HEK293T (cell line): ENCODE data around the gene NECTIN1.

ENCODE experiments used
- CTCF ChIA-PET: fragments of 350-600 bp; formaldehyde crosslinking; extraction: SDS; loops from one replicate; lab custom pipeline; 2021; ENCODE audit warnings: antibody characterized with exemption, inconsistent platforms; lab: Yijun Ruan, JAX
- POLR2A ChIA-PET: fragments of 350-600 bp; formaldehyde crosslinking; extraction: SDS; loops from one replicate; lab custom pipeline; 2020; ENCODE audit warnings: antibody characterized with exemption, inconsistent platforms; lab: Yijun Ruan, JAX
- DNase-seq: peaks from one replicate; pipeline ENCODE4 v3.0.0; 2012; ENCODE audit warnings: mixed read lengths; ENCODE audit errors: extremely low spot score
- ARNT ChIP-seq: fragments of 450-650 bp; IDR thresholded peaks from 2 replicates; pipeline ENCODE4 v1.6.1; 2017; ENCODE audit warnings: mild to moderate bottlenecking
- BHLHE40 ChIP-seq: fragments of 450-650 bp; IDR thresholded peaks from 2 replicates; pipeline ENCODE4 v1.6.1; 2016; ENCODE audit warnings: mild to moderate bottlenecking, moderate library complexity, borderline replicate concordance
- CTBP1 ChIP-seq: fragments of 450-650 bp; IDR thresholded peaks from 2 replicates; pipeline ENCODE4 v1.6.1; 2016; ENCODE audit warnings: borderline replicate concordance
- ELF4 ChIP-seq: fragments of 450-650 bp; IDR thresholded peaks from 2 replicates; pipeline ENCODE4 v1.6.1; 2017; ENCODE audit warnings: antibody characterized with exemption
- FOXA1 ChIP-seq: fragments of 450-650 bp; IDR thresholded peaks from 2 replicates; pipeline ENCODE4 v1.6.1; 2016; ENCODE audit warnings: mild to moderate bottlenecking
- FOXK2 ChIP-seq: fragments of 450-650 bp; IDR thresholded peaks from 2 replicates; pipeline ENCODE4 v1.6.1; 2016; ENCODE audit warnings: mild to moderate bottlenecking
- FOXM1 ChIP-seq: fragments of 450-650 bp; IDR thresholded peaks from 2 replicates; pipeline ENCODE4 v1.6.1; 2017; ENCODE audit warnings: mild to moderate bottlenecking, borderline replicate concordance
- HDGF ChIP-seq: fragments of 450-650 bp; IDR thresholded peaks from 2 replicates; pipeline ENCODE4 v1.6.1; 2017; ENCODE audit warnings: antibody characterized with exemption, borderline replicate concordance
- L3MBTL2 ChIP-seq: fragments of 450-650 bp; conservative IDR thresholded peaks from 2 replicates; pipeline ENCODE4 v1.6.1; 2016; ENCODE audit warnings: mild to moderate bottlenecking
- LEF1 ChIP-seq: fragments of 450-650 bp; IDR thresholded peaks from 2 replicates; pipeline ENCODE4 v1.6.1; 2017; ENCODE audit warnings: mild to moderate bottlenecking, borderline replicate concordance
- NFRKB ChIP-seq: fragments of 450-650 bp; IDR thresholded peaks from 2 replicates; pipeline ENCODE4 v1.6.1; 2016; ENCODE audit warnings: mild to moderate bottlenecking, moderate library complexity
- SP1 ChIP-seq: fragments of 450-650 bp; IDR thresholded peaks from 2 replicates; pipeline ENCODE4 v1.6.1; 2017
- SUZ12 ChIP-seq: fragments of 450-650 bp; IDR thresholded peaks from 2 replicates; pipeline ENCODE4 v1.6.1; 2016; ENCODE audit warnings: mild to moderate bottlenecking
- TARDBP ChIP-seq: fragments of 450-650 bp; IDR thresholded peaks from 2 replicates; pipeline ENCODE4 v1.6.1; 2016
- ZNF384 ChIP-seq: fragments of 450-650 bp; IDR thresholded peaks from 2 replicates; pipeline ENCODE4 v1.6.1; 2016
- TF ChIP-seq, protein P1 (sequence below): fragments of 450-650 bp; IDR thresholded peaks from 2 replicates; pipeline ENCODE4 v1.6.1; 2016

Gene NECTIN1

DNA sequence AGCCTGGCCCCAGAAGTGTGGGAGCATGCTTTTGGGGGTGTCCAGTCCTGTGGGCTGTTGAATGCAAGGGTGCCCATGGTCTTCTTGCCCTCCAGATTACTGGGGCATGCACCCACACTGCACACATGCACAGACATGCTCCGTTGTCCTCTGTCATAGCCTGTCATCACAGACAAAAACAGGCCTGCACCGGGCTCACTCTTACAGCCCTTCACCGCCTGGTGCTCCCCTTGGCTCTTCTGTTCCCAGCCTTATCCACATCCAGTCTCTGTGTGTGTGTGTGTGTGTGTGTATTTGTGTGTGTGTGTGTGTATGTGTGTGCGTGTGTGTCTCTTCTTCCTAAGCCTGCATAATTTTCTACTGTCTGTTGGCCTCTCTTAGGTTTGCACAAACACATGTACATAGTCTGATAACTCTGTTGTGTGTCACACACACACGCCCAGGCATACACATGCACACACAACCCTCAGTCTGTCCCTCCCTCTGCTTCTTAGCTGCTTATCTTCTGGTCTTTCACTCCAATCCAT, 23.4 kb upstream of the NECTIN1 start:
- no peak for DNase-seq
- ChIA-PET CTCF (no interaction called here), POLR2A (no interaction called here)
- TF ChIP-seq CTBP1: no peak
- no peak for TF ChIP-seq HDGF
- no peak for TF ChIP-seq ELF4
- no peak for TF ChIP-seq NFRKB
- no peak for TF ChIP-seq ZNF384
- TF ChIP-seq, protein P1, sequence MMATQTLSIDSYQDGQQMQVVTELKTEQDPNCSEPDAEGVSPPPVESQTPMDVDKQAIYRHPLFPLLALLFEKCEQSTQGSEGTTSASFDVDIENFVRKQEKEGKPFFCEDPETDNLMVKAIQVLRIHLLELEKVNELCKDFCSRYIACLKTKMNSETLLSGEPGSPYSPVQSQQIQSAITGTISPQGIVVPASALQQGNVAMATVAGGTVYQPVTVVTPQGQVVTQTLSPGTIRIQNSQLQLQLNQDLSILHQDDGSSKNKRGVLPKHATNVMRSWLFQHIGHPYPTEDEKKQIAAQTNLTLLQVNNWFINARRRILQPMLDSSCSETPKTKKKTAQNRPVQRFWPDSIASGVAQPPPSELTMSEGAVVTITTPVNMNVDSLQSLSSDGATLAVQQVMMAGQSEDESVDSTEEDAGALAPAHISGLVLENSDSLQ: no peak
- no peak for TF ChIP-seq BHLHE40
- TF ChIP-seq TARDBP: no peak
- no peak for TF ChIP-seq SUZ12
- TF ChIP-seq LEF1: no peak
- no peak for TF ChIP-seq FOXA1
- no peak for TF ChIP-seq FOXK2
- TF ChIP-seq FOXM1: no peak
- TF ChIP-seq L3MBTL2: no peak
- TF ChIP-seq SP1: no peak
- no peak for TF ChIP-seq ARNT

GRCh38 chr11:119750056-119750455, 21.1 kb upstream of the NECTIN1 start:
- CTCF ChIA-PET: interaction anchor here (0.6 kb wide), 1 partner anchor 269 kb away, joined by 3 read pairs; no protein-coding TSS in a partner anchor
- POLR2A ChIA-PET: no interaction called here
- TF ChIP-seq FOXK2 (no peak), BHLHE40 (no peak), FOXM1 (no peak), ARNT (no peak)
- DNase-seq: no peak

DNA sequence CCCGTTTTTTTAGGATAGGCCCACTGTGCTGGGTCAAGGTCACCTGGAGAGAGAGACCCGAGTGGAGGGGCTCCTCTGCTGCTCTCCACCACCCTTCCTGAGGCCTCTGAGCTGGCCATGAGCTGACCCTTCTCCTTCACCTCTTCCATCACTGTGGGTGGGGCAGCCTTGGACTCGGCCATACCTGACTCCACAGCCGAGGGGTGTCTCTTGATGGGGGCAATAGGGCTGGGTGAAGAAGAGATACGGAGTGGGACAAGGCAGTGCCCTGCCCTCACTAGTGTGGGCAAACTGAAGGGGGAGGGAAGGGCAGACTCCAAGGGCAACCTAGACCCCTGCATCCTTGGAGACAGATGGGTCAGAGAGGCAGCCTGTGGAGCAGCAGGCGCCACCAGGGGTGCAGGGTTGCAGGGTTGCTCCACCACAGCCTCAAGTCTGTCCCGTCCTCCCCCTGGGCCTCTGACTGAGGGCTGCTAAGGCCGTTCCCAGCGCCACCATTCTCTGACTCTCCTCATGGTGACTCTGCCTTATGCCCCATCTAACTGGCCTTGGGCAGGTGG, 20.1 kb upstream of the NECTIN1 start:
- TF ChIP-seq L3MBTL2 (no peak), HDGF (no peak), LEF1 (no peak), ZNF384 (no peak), NFRKB (no peak), SUZ12 (no peak), SP1 (no peak), FOXM1 (no peak), ELF4 (no peak), ARNT (no peak), CTBP1 (no peak), TARDBP (no peak), FOXA1 (no peak), BHLHE40 (no peak), FOXK2 (no peak)
- TF ChIP-seq, protein P1: no peak
- DNase-seq: no peak
- POLR2A ChIA-PET: no interaction called here
- CTCF ChIA-PET: no interaction called here

- TF ChIP-seq HDGF (no peak), FOXA1 (no peak), SUZ12 (no peak), FOXK2 (no peak), FOXM1 (no peak), LEF1 (no peak)
- TF ChIP-seq, protein P1: no peak
- CTCF ChIA-PET: no interaction called here
- DNase-seq: no peak
- POLR2A ChIA-PET: no interaction called here
Measured at GRCh38 chr11:119747868-119748660, 19.1 kb upstream of the NECTIN1 start.

DNA sequence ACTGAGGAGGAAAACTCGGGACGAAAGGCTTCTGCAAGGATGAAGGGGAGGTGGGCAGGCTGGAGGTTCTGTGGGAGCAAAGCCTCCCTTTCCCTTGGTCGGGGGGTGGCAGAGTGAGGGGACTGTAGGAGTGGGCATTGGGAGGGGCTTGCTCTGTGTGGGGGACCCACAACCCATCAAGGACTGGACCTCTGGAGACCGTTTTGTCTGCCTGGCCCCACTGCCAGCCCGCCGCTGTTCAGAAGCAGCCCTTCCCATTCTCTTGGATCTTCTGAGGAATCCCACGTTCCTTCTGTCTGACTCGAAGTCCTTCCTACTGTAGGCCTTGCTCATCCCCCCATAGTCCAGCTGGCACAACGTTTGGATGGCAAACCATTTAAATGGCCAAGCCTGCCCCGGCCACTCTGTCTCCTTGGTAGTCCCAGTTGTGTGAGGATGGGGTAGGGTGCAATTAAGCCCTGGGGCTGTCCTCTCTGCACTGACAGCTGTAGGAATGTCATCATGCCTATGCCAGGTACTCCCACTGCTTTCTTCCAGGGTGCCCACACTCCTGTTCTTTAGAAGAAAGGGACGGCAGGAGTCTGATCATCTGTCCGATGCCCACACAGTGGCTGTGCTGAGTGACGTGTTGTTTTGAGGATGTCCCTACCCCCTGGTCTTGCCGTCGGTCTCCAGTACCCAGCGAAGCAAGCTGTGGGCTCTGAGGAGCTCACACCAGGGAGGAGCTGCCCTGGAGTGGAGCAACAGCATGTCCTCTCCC, 17.0 kb upstream of the NECTIN1 start:
- DNase-seq: no peak
- CTCF ChIA-PET: interaction anchor here (0.6 to 0.7 kb wide), 2 partner anchors 48 to 72 kb away, joined by 3 to 5 read pairs; no protein-coding TSS in a partner anchor
- POLR2A ChIA-PET: no interaction called here
- TF ChIP-seq TARDBP: no peak
- TF ChIP-seq FOXK2: no peak
- no peak for TF ChIP-seq LEF1
- no peak for TF ChIP-seq ELF4
- TF ChIP-seq HDGF: no peak
- TF ChIP-seq NFRKB: no peak
- no peak for TF ChIP-seq SUZ12
- TF ChIP-seq FOXA1: no peak
- no peak for TF ChIP-seq L3MBTL2
- no peak for TF ChIP-seq SP1
- TF ChIP-seq, protein P1: no peak
- TF ChIP-seq BHLHE40: no peak
- TF ChIP-seq FOXM1: no peak
- no peak for TF ChIP-seq CTBP1
- no peak for TF ChIP-seq ZNF384
- TF ChIP-seq ARNT: no peak
